Endodermal cell (in vitro differentiated cells): ENCODE measurements around the gene ASPHD2. TPM values are rescaled to one million over a fixed set of nuclear protein-coding genes. Genes with fewer than 3 reads are reported as not detected.

Source experiments
- DNase-seq: peaks from one replicate; pipeline ENCODE4 v3.0.0-alpha.2; 2017
- H3K27ac ChIP-seq: 2 replicates; pipeline ENCODE4 v1.5.1; 2013; ENCODE audit warnings: mild to moderate bottlenecking, low read depth, low read length, moderate library complexity
- H3K27me3 ChIP-seq: 2 replicates; pipeline ENCODE4 v1.6.1; 2013; ENCODE audit warnings: mild to moderate bottlenecking, low read length, moderate library complexity; ENCODE audit not compliant: insufficient read depth, control insufficient read depth, poor library complexity, severe bottlenecking
- H3K36me3 ChIP-seq: 2 replicates; pipeline ENCODE4 v1.7.0; 2013; ENCODE audit warnings: mild to moderate bottlenecking, low read length, moderate library complexity; ENCODE audit not compliant: control insufficient read depth, insufficient read depth
- H3K4me1 ChIP-seq: one replicate; pipeline ENCODE4 v1.7.0; 2013; ENCODE audit warnings: low read length; ENCODE audit not compliant: control insufficient read depth, insufficient read depth
- H3K4me3 ChIP-seq: 2 replicates; pipeline ENCODE4 v1.5.1; 2013; ENCODE audit warnings: mild to moderate bottlenecking, low read length, moderate library complexity
- H3K9ac ChIP-seq: 2 replicates; pipeline ENCODE4 v1.6.1; 2013; ENCODE audit warnings: mild to moderate bottlenecking, low read length, moderate library complexity; ENCODE audit not compliant: poor library complexity, severe bottlenecking; ENCODE audit errors: extremely low read depth
- H3K9me3 ChIP-seq: 2 replicates; pipeline ENCODE4 v1.6.1; 2013; ENCODE audit warnings: mild to moderate bottlenecking, low read length, moderate library complexity; ENCODE audit not compliant: control insufficient read depth
- H3K27ac Mint-ChIP-seq: 2 replicates; pipeline ENCODE4 v1.8.0; 2020; ENCODE audit warnings: mixed read lengths
- H3K27me3 Mint-ChIP-seq: 2 replicates; pipeline ENCODE4 v1.8.0; 2021; ENCODE audit warnings: mild to moderate bottlenecking, mixed read lengths; ENCODE audit not compliant: insufficient read depth
- H3K36me3 Mint-ChIP-seq: 2 replicates; pipeline ENCODE4 v1.8.0; 2020; ENCODE audit warnings: low read depth, mixed read lengths
- H3K4me1 Mint-ChIP-seq: 2 replicates; pipeline ENCODE4 v1.8.0; 2020; ENCODE audit warnings: mixed read lengths
- H3K4me3 Mint-ChIP-seq: 2 replicates; pipeline ENCODE4 v1.8.0; 2020; ENCODE audit warnings: mild to moderate bottlenecking, moderate library complexity, mixed read lengths
- H3K9me3 Mint-ChIP-seq: 2 replicates; pipeline ENCODE4 v1.8.0; 2020; ENCODE audit warnings: mild to moderate bottlenecking, mixed read lengths
- WGBS, 2 experiments: methylation state at CpG; one replicate each; pipeline versions ENCODE4 v1.1.5 to v1.1.7; 2013; ENCODE audit warnings: missing lambda C conversion rate in 2 of 2, mixed read lengths in 1 of 2; ENCODE audit not compliant: insufficient coverage in 1 of 2, insufficient read length in 1 of 2; 5-methylcytosine and 5-hydroxymethylcytosine counted together
- total RNA-seq, 2 donors: library from RNA; stranded (reverse); fragmentation: NEBNext Ultra II Directional in 1 of 2; extraction: Animal tissue kit (Norgen Biotek cat#: 25700) in 1 of 2; gene quantifications; 2 replicates in 1 of 2; 3 replicates in 1 of 2; pipeline ENCODE4 v1.2.1, GENCODE V29; 2021
- TF ChIP-seq, protein P1 (sequence below): fragments of 200-600 bp; sonication (generic); conservative IDR thresholded peaks from 2 replicates; pipeline ENCODE4 v1.5.0; 2021; ENCODE audit warnings: antibody characterized with exemption, mild to moderate bottlenecking

ASPHD2 gene
- total RNA-seq, 2 donors from 2014 or later = 6.0 to 7.3 TPM

- no peaks in the 10 kb centered on the region for H3K27me3 ChIP-seq
- no peaks in the 10 kb centered on the region for H3K9me3 ChIP-seq
- 63 to 98% methylated on average over 2 to 4 of the region's 5 CpGs for WGBS, 2 experiments
- H3K27ac ChIP-seq = peak overlapping the region; percentile 84
- H3K9ac ChIP-seq = no peak overlapping the region
- Mint-ChIP-seq H3K4me3 (no peak overlapping the region), H3K27ac (no peak overlapping the region), H3K9me3 (no peaks in the 10 kb centered on the region), H3K4me1 (peaks cover 22% of the 10 kb centered on the region), H3K27me3 (no peaks in the 10 kb centered on the region), H3K36me3 (no peaks in the 10 kb centered on the region)
- no peak overlapping the region for H3K4me3 ChIP-seq
- TF ChIP-seq, protein P1, sequence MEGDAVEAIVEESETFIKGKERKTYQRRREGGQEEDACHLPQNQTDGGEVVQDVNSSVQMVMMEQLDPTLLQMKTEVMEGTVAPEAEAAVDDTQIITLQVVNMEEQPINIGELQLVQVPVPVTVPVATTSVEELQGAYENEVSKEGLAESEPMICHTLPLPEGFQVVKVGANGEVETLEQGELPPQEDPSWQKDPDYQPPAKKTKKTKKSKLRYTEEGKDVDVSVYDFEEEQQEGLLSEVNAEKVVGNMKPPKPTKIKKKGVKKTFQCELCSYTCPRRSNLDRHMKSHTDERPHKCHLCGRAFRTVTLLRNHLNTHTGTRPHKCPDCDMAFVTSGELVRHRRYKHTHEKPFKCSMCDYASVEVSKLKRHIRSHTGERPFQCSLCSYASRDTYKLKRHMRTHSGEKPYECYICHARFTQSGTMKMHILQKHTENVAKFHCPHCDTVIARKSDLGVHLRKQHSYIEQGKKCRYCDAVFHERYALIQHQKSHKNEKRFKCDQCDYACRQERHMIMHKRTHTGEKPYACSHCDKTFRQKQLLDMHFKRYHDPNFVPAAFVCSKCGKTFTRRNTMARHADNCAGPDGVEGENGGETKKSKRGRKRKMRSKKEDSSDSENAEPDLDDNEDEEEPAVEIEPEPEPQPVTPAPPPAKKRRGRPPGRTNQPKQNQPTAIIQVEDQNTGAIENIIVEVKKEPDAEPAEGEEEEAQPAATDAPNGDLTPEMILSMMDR = no peak
- peaks cover 2% of the 10 kb centered on the region for H3K4me1 ChIP-seq
- H3K36me3 ChIP-seq = no peaks in the 10 kb centered on the region
- DNase-seq = no peak
Measured at GRCh38 chr22:26410386-26410785, 18.7 kb upstream of the ASPHD2 start.

GRCh38 chr22:26414347-26414746 is 14.7 kb upstream of the ASPHD2 start:
- no peak overlapping the region for H3K4me3 ChIP-seq
- no peaks in the 10 kb centered on the region for H3K27me3 Mint-ChIP-seq
- no peak overlapping the region for H3K27ac ChIP-seq
- H3K27ac Mint-ChIP-seq = no peak overlapping the region
- H3K4me1 Mint-ChIP-seq = peaks cover 24% of the 10 kb centered on the region
- no peak for DNase-seq
- H3K27me3 ChIP-seq = no peaks in the 10 kb centered on the region
- H3K36me3 ChIP-seq = no peaks in the 10 kb centered on the region
- H3K36me3 Mint-ChIP-seq = no peaks in the 10 kb centered on the region
- H3K9ac ChIP-seq = no peak overlapping the region
- TF ChIP-seq, protein P1 = no peak
- H3K9me3 Mint-ChIP-seq = no peaks in the 10 kb centered on the region
- no peaks in the 10 kb centered on the region for H3K9me3 ChIP-seq
- 95% methylated on average over 3 to 4 of the region's 4 CpGs for WGBS, 2 experiments
- no peak overlapping the region for H3K4me3 Mint-ChIP-seq
- H3K4me1 ChIP-seq = no peaks in the 10 kb centered on the region

DNA sequence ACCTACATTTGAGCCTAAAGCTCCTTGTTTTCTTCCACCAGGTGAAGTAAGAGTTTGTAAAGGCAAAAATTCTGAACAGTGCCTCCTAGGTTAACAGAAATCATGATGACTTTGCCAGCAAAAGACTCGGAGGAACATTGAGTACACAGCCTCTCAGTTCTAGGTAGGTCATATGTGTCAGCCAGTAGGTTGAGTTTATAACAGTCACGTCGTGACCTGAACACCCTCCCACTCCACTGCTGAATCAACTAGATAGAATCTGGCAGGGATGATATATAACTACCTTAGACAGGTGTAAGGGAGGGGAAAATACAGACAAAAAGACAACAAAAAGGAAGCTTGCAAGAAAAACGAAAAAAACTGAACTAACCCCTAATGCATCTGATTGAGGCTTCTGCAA is 12.8 kb upstream of the ASPHD2 start:
- Mint-ChIP-seq H3K27ac (no peak overlapping the region), H3K4me1 (peaks cover 24% of the 10 kb centered on the region), H3K9me3 (no peaks in the 10 kb centered on the region), H3K36me3 (no peaks in the 10 kb centered on the region), H3K27me3 (no peaks in the 10 kb centered on the region), H3K4me3 (no peak overlapping the region)
- H3K4me3 ChIP-seq = no peak overlapping the region
- H3K9ac ChIP-seq = no peak overlapping the region
- H3K4me1 ChIP-seq = no peaks in the 10 kb centered on the region
- H3K27me3 ChIP-seq = no peaks in the 10 kb centered on the region
- H3K9me3 ChIP-seq = no peaks in the 10 kb centered on the region
- TF ChIP-seq, protein P1 = no peak
- no peak for DNase-seq
- H3K27ac ChIP-seq = no peak overlapping the region
- H3K36me3 ChIP-seq = no peaks in the 10 kb centered on the region
- WGBS, 2 experiments = 80 to 99% methylated on average over 2 of the region's 4 CpGs
